GM18507 (cell line): ENCODE results near the gene ZNF335.
"Not testable (repeated sequence)": the region's sequence is repeated elsewhere in the genome, so short reads cannot be mapped to it uniquely, and the experiment has no call there.

ENCODE experiments used
- DNase-seq: peaks from one replicate; pipeline ENCODE4 v3.0.0; 2011; ENCODE audit warnings: low read depth; ENCODE audit not compliant: insufficient read length; ENCODE audit errors: extremely low spot score
- FAIRE-seq: peaks from 2 replicates; lab custom pipeline; 2011; peaks lifted over from hg19 to GRCh38; lab: Jason Lieb, UNC

The ZNF335 gene

GRCh38 chr20:45959126-45959525, 12.9 kb downstream of the ZNF335 start:
- DNase-seq (no peak), FAIRE-seq (no peak)

- DNase-seq = no peak
- no peak for FAIRE-seq
Observed at GRCh38 chr20:45958593-45958992, 13.4 kb downstream of the ZNF335 start.

GRCh38 chr20:45957021-45957941, 14.7 kb downstream of the ZNF335 start:
- DNase-seq (no peak), FAIRE-seq (no peak)

GRCh38 chr20:45956326-45956725, 15.7 kb downstream of the ZNF335 start:
- not testable (repeated sequence) for DNase-seq, FAIRE-seq

GRCh38 chr20:45953672-45954071, 18.3 kb downstream of the ZNF335 start:
- no peak for FAIRE-seq
- DNase-seq = no peak

GRCh38 chr20:45952861-45953260, 19.1 kb downstream of the ZNF335 start:
- FAIRE-seq (no peak), DNase-seq (no peak)

GRCh38 chr20:45951925-45952834, 19.8 kb downstream of the ZNF335 start:
- DNase-seq = no peak
- FAIRE-seq = no peak

GRCh38 chr20:45950330-45950646, 21.7 kb downstream of the ZNF335 start:
- DNase-seq = no peak
- FAIRE-seq = no peak

GRCh38 chr20:45949542-45950329, 22.3 kb downstream of the ZNF335 start:
- no peak for FAIRE-seq
- DNase-seq = no peak

GRCh38 chr20:45948742-45949541, 23.1 kb downstream of the ZNF335 start:
- DNase-seq (no peak), FAIRE-seq (no peak)

GRCh38 chr20:45948261-45948733, 23.7 kb downstream of the ZNF335 start:
- DNase-seq = no peak
- no peak for FAIRE-seq

- DNase-seq = no peak
- no peak for FAIRE-seq
Observed at GRCh38 chr20:45947110-45947866, 24.7 kb downstream of the ZNF335 start.

GRCh38 chr20:45946149-45946970, 25.6 kb downstream of the ZNF335 start:
- FAIRE-seq = no peak
- no peak for DNase-seq

- no peak for DNase-seq
- FAIRE-seq = no peak
Observed at GRCh38 chr20:45945678-45946148, 26.3 kb downstream of the ZNF335 start.

- no peak for DNase-seq
- no peak for FAIRE-seq
Observed at GRCh38 chr20:45944965-45945677, 26.9 kb downstream of the ZNF335 start.

GRCh38 chr20:45944151-45944964, 27.6 kb downstream of the ZNF335 start:
- FAIRE-seq = no peak

More at GRCh38 chr20:45944151-45944964, 27.6 kb downstream of the ZNF335 start:
- DNase-seq = no peak
